PC-9 (cell line): ENCODE data around the gene TBCC.

Experiments used
- EZH2 ChIP-seq: fragments of 200-600 bp; sonication (generic); IDR thresholded peaks from 2 replicates; pipeline ENCODE4 v1.8.0; 2017; ENCODE audit warnings: antibody characterized with exemption, low read depth
- TF ChIP-seq, protein P1 (sequence below): fragments of 200-600 bp; sonication (generic); conservative IDR thresholded peaks from 2 replicates; pipeline ENCODE4 v1.6.1; 2017; ENCODE audit warnings: mixed run types, antibody characterized with exemption, mild to moderate bottlenecking, moderate library complexity

- TF ChIP-seq, protein P1, sequence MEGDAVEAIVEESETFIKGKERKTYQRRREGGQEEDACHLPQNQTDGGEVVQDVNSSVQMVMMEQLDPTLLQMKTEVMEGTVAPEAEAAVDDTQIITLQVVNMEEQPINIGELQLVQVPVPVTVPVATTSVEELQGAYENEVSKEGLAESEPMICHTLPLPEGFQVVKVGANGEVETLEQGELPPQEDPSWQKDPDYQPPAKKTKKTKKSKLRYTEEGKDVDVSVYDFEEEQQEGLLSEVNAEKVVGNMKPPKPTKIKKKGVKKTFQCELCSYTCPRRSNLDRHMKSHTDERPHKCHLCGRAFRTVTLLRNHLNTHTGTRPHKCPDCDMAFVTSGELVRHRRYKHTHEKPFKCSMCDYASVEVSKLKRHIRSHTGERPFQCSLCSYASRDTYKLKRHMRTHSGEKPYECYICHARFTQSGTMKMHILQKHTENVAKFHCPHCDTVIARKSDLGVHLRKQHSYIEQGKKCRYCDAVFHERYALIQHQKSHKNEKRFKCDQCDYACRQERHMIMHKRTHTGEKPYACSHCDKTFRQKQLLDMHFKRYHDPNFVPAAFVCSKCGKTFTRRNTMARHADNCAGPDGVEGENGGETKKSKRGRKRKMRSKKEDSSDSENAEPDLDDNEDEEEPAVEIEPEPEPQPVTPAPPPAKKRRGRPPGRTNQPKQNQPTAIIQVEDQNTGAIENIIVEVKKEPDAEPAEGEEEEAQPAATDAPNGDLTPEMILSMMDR: no peak
- no peak for TF ChIP-seq EZH2
Measured at GRCh38 chr6:42791706-42792320, 45.9 kb upstream of the TBCC start.
